ENCODE data around the gene LDLRAD4. TPM values are rescaled to one million over a fixed set of nuclear protein-coding genes. Genes with fewer than 3 reads are reported as not detected.

LDLRAD4 gene
- total RNA-seq, 1 experiment from 2014 or later, result 3.6 TPM

DNA sequence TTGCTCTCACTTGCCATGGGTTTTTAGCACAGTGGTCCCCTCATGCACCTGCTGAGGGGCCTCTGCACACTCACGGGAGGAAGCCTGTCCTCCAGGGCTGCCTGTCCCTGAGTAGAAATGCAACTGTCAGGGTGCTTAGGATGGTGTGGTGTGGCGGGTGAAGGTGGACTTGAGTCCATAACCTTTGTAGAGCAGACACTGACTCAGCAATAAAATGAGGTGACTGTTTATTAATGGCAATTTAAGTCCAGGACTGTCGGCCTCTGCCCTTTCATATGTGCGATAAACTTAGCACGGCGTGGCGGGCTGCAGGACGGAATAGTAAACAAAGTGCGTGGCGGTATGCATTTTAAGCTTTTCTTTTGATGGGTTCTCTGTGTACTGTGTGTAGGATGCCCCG is 188.2 kb downstream of the LDLRAD4 start:
- ChIA-PET POLR2A (ENCODE audit: low non-redundant PET) (no interaction called here), CTCF (no interaction called here)
- intact Hi-C loops (cut with micrococcal nuclease; ENCODE audit: unreplicated experiment), result no loop called here
- H3K4me1 ChIP-seq (ENCODE audit: insufficient read depth, low read length, poor library complexity, severe bottlenecking), result no peaks in the 10 kb centered on the region
- DNase-seq (ENCODE audit: low spot score), result no peak
- no peak overlapping the region for H3K4me3 ChIP-seq (ENCODE audit: low read depth, low read length, poor library complexity, severe bottlenecking)
- no TSS peak for BruUV-seq (replicated peaks)
- no peak overlapping the region for H3K27ac ChIP-seq (ENCODE audit: low read depth, low read length, poor library complexity, severe bottlenecking)
- no peaks in the 10 kb centered on the region for H3K9me3 ChIP-seq (ENCODE audit: low read depth, low read length, poor library complexity, severe bottlenecking)
- H3K36me3 ChIP-seq (ENCODE audit: insufficient read depth, low read length, poor library complexity, severe bottlenecking), result no peaks in the 10 kb centered on the region
- no peak for TF ChIP-seq EZH2 (IDR thresholded peaks at IDR 0.05; ENCODE audit: borderline replicate concordance, low read depth, low read length, poor library complexity, severe bottlenecking)
- TF ChIP-seq, protein P1, sequence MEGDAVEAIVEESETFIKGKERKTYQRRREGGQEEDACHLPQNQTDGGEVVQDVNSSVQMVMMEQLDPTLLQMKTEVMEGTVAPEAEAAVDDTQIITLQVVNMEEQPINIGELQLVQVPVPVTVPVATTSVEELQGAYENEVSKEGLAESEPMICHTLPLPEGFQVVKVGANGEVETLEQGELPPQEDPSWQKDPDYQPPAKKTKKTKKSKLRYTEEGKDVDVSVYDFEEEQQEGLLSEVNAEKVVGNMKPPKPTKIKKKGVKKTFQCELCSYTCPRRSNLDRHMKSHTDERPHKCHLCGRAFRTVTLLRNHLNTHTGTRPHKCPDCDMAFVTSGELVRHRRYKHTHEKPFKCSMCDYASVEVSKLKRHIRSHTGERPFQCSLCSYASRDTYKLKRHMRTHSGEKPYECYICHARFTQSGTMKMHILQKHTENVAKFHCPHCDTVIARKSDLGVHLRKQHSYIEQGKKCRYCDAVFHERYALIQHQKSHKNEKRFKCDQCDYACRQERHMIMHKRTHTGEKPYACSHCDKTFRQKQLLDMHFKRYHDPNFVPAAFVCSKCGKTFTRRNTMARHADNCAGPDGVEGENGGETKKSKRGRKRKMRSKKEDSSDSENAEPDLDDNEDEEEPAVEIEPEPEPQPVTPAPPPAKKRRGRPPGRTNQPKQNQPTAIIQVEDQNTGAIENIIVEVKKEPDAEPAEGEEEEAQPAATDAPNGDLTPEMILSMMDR (conservative IDR thresholded peaks at IDR 0.05; ENCODE audit: low read depth, low read length), result no peak
- no peaks in the 10 kb centered on the region for H3K27me3 ChIP-seq (replicated peaks; ENCODE audit: insufficient read depth, low read depth, low read length, poor library complexity)

DNA sequence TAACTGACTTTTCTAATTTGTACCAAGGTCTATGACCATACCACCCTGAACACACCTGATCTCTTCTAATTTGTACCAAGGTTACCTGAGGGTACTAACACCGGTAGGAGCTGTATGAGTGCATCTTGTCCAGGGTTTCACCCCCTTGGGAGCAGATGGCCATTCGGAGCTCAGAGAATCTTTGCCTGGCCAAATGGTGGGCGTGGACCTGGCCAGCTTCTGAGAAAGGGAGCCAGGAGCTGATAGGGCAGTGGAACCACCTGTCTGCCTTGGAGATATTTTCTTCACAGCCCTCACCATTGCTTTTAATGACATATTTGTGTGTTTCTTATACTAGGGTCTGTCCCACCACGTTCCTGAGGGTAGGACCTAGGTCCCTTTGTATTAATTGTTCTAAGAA is 188.9 kb downstream of the LDLRAD4 start:
- no peaks in the 10 kb centered on the region for H3K36me3 ChIP-seq (ENCODE audit: insufficient read depth, low read length, poor library complexity, severe bottlenecking)
- TF ChIP-seq EZH2 (IDR thresholded peaks at IDR 0.05; ENCODE audit: borderline replicate concordance, low read depth, low read length, poor library complexity, severe bottlenecking), result no peak
- TF ChIP-seq, protein P1 (conservative IDR thresholded peaks at IDR 0.05; ENCODE audit: low read depth, low read length), result no peak
- peaks cover 5% of the 10 kb centered on the region for H3K9me3 ChIP-seq (ENCODE audit: low read depth, low read length, poor library complexity, severe bottlenecking)
- no peak overlapping the region for H3K4me3 ChIP-seq (ENCODE audit: low read depth, low read length, poor library complexity, severe bottlenecking)
- intact Hi-C loops (cut with micrococcal nuclease; ENCODE audit: unreplicated experiment), result no loop called here
- H3K27me3 ChIP-seq (replicated peaks; ENCODE audit: insufficient read depth, low read depth, low read length, poor library complexity), result no peaks in the 10 kb centered on the region
- no peaks in the 10 kb centered on the region for H3K4me1 ChIP-seq (ENCODE audit: insufficient read depth, low read length, poor library complexity, severe bottlenecking)
- ChIA-PET CTCF (no interaction called here), POLR2A (ENCODE audit: low non-redundant PET) (no interaction called here)
- no peak overlapping the region for H3K27ac ChIP-seq (ENCODE audit: low read depth, low read length, poor library complexity, severe bottlenecking)
- no TSS peak for BruUV-seq (replicated peaks)
- DNase-seq (ENCODE audit: low spot score), result no peak

DNA sequence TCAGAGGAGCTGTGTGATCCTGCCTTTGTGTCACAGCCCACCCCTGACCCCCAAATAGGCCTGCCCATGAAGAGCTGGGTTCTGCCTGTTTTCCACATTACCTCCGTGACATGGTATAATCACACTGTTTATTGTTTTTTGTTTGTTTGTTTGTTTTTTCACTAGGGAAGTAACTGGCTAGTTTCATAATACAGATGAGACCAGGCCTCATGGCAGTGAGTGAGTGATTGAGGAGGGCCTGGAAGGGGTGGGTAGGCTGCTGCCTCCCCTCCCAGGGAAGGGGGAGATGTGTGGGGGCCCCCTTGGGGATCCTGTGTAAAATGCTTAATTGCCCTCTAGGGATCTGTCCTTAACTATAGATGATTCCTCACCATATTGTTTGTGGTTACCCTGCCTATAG is 190.5 kb downstream of the LDLRAD4 start:
- Histone ChIP-seq H3K27ac (ENCODE audit: low read depth, low read length, poor library complexity, severe bottlenecking) (no peak overlapping the region), H3K27me3 (replicated peaks; ENCODE audit: insufficient read depth, low read depth, low read length, poor library complexity) (no peaks in the 10 kb centered on the region), H3K9me3 (ENCODE audit: low read depth, low read length, poor library complexity, severe bottlenecking) (peaks cover 5% of the 10 kb centered on the region), H3K4me3 (ENCODE audit: low read depth, low read length, poor library complexity, severe bottlenecking) (no peak overlapping the region), H3K4me1 (ENCODE audit: insufficient read depth, low read length, poor library complexity, severe bottlenecking) (no peaks in the 10 kb centered on the region), H3K36me3 (ENCODE audit: insufficient read depth, low read length, poor library complexity, severe bottlenecking) (no peaks in the 10 kb centered on the region)
- DNase-seq (ENCODE audit: low spot score), result no peak
- ChIA-PET CTCF (no interaction called here), POLR2A (ENCODE audit: low non-redundant PET) (no interaction called here)
- intact Hi-C loops (cut with micrococcal nuclease; ENCODE audit: unreplicated experiment), result no loop called here
- TF ChIP-seq, protein P1 (conservative IDR thresholded peaks at IDR 0.05; ENCODE audit: low read depth, low read length), result no peak
- no peak for TF ChIP-seq EZH2 (IDR thresholded peaks at IDR 0.05; ENCODE audit: borderline replicate concordance, low read depth, low read length, poor library complexity, severe bottlenecking)
- no TSS peak for BruUV-seq (replicated peaks)

Data from A673 (cell line).